Endothelial cell of umbilical vein (primary cell): ENCODE data around the gene PLA2G15. TPM values are rescaled to one million over a fixed set of nuclear protein-coding genes. Genes with fewer than 3 reads are reported as not detected.
A peak's percentile ranks its signal among the peaks of the same experiment; 100 is the strongest.

Experiments
- BruUV-seq: library from RNA; stranded (reverse); fragments of 400-500 nt; replicated peaks from 2 replicates; lab custom pipeline; 2021; lab: Mats Ljungman, UMichigan
- CTCF ChIA-PET: fragments of 300-600, 350-600 bp; sonication (Branson Sonifier 250); formaldehyde crosslinking; loops from one replicate; lab custom pipeline; 2021; ENCODE audit warnings: antibody characterized with exemption, inconsistent platforms; lab: Charles Lee
- POLR2A ChIA-PET: fragments of 300-600, 350-600 bp; sonication (Branson Sonifier 250); formaldehyde crosslinking; loops from one replicate; lab custom pipeline; 2021; ENCODE audit warnings: antibody characterized with exemption, inconsistent platforms; lab: Charles Lee
- DNase-seq: peaks from one replicate; pipeline ENCODE4 v3.0.0-alpha.2; 2011; ENCODE audit warnings: low read depth, low spot score
- FAIRE-seq: peaks from 2 replicates; lab custom pipeline; 2011; peaks lifted over from hg19 to GRCh38; lab: Jason Lieb, UNC
- H2AFZ ChIP-seq: 2 replicates; pipeline ENCODE4 v1.6.0; 2012; ENCODE audit warnings: low read depth, low read length, control low read depth, inconsistent platforms
- H3K27ac ChIP-seq: 2 replicates; pipeline ENCODE4 v1.5.1; 2011; ENCODE audit warnings: low read depth, mild to moderate bottlenecking, control low read depth, low read length, moderate library complexity; ENCODE audit not compliant: insufficient read depth
- H3K27me3 ChIP-seq, 2 experiments: 2 replicates each; pipeline versions ENCODE4 v1.6.0 to v1.6.1; 2011; ENCODE audit warnings: low read length in 2 of 2, mixed read lengths in 1 of 2; ENCODE audit not compliant: control insufficient read depth in 2 of 2, insufficient read depth in 2 of 2
- H3K36me3 ChIP-seq, 2 experiments: 2 replicates in 1 of 2; 3 replicates in 1 of 2; pipeline ENCODE4 v1.5.1; 2011; ENCODE audit warnings: low read length in 2 of 2, mild to moderate bottlenecking in 1 of 2, moderate library complexity in 1 of 2; ENCODE audit not compliant: control insufficient read depth in 2 of 2, insufficient read depth in 2 of 2; ENCODE audit errors: extremely low read depth in 1 of 2
- H3K4me1 ChIP-seq: 3 replicates; pipeline ENCODE4 v1.5.1; 2011; ENCODE audit warnings: mild to moderate bottlenecking, low read length; ENCODE audit not compliant: control insufficient read depth, insufficient read depth; ENCODE audit errors: extremely low read depth
- H3K4me2 ChIP-seq: 2 replicates; pipeline ENCODE4 v1.6.1; 2011; ENCODE audit warnings: low read length, control low read depth, mixed read lengths; ENCODE audit not compliant: insufficient read depth
- H3K4me3 ChIP-seq, 3 experiments: fragments of 200-600 bp in 1 of 3; sonication (generic), shearing (Covaris generic) in 1 of 3; replicated peaks in 1 of 3; 2 replicates each; pipeline ENCODE4 v1.5.1; 2011 to 2016; ENCODE audit warnings: control low read depth in 3 of 3, low read length in 3 of 3, mild to moderate bottlenecking in 2 of 3, inconsistent platforms in 1 of 3, low read depth in 1 of 3, moderate library complexity in 1 of 3; ENCODE audit not compliant: insufficient read depth in 1 of 3
- H3K79me2 ChIP-seq: 2 replicates; pipeline ENCODE4 v1.6.0; 2012; ENCODE audit warnings: low read length, inconsistent platforms; ENCODE audit not compliant: control insufficient read depth, insufficient read depth
- H3K9ac ChIP-seq: replicated peaks from 2 replicates; pipeline ENCODE3; 2011; ENCODE audit warnings: low read length, control low read depth; ENCODE audit not compliant: insufficient read depth; ENCODE audit errors: extremely low read depth
- H3K9me1 ChIP-seq: replicated peaks from 3 replicates; pipeline ENCODE4 v1.6.0; 2011; ENCODE audit warnings: mild to moderate bottlenecking, low read length; ENCODE audit not compliant: control insufficient read depth, insufficient read depth; ENCODE audit errors: extremely low read depth
- H3K9me3 ChIP-seq: replicated peaks from 2 replicates; pipeline ENCODE4 v1.5.1; 2012; ENCODE audit warnings: low read length, inconsistent platforms; ENCODE audit not compliant: control insufficient read depth, insufficient read depth
- H4K20me1 ChIP-seq: replicated peaks from 2 replicates; pipeline ENCODE3; 2011; ENCODE audit warnings: mild to moderate bottlenecking, low read length; ENCODE audit not compliant: control insufficient read depth, insufficient read depth; ENCODE audit errors: extremely low read depth
- EZH2 ChIP-seq: IDR thresholded peaks from 2 replicates; pipeline ENCODE4 v1.6.1; 2012; ENCODE audit warnings: borderline replicate concordance, low read depth, mild to moderate bottlenecking, moderate library complexity, low read length, inconsistent platforms; ENCODE audit not compliant: severe bottlenecking
- GATA2 ChIP-seq: IDR thresholded peaks from 2 replicates; pipeline ENCODE4 v1.7.0; 2011; ENCODE audit warnings: low read depth, mild to moderate bottlenecking, moderate library complexity, mixed read lengths, low read length; ENCODE audit not compliant: insufficient read length, insufficient read depth
- JUN ChIP-seq: IDR thresholded peaks from 2 replicates; pipeline ENCODE4 v1.6.1; 2011; ENCODE audit warnings: borderline replicate concordance, low read depth; ENCODE audit not compliant: insufficient read length, insufficient read depth
- MYC ChIP-seq: IDR thresholded peaks from one replicate; pipeline ENCODE4 v1.6.1; 2011; ENCODE audit warnings: mild to moderate bottlenecking, low read depth, low read length
- POLR2AphosphoS5 ChIP-seq: IDR thresholded peaks from 2 replicates; pipeline ENCODE4 v1.6.1; 2012; ENCODE audit warnings: low read depth, mild to moderate bottlenecking, control low read depth, low read length, moderate library complexity; ENCODE audit not compliant: insufficient read depth
- dilution Hi-C: fragments of 300-500 bp; cut with MboI; formaldehyde crosslinking; loops from one replicate; pipeline ENCODE4 v1.15.0; 2019; ENCODE audit warnings: low sequenced_read_pairs; ENCODE audit not compliant: extremely low pct_ligation_motif_present
- intact Hi-C: fragments of 100-400 bp; cut with micrococcal nuclease; formaldehyde crosslinking; loops from one replicate; pipeline ENCODE4 v1.10.0; 2022
- polyA plus RNA-seq, 4 experiments: library from polyadenylated mRNA; depleted of rRNA in 3 of 4; stranded (reverse) in 3 of 4; unstranded in 1 of 4; fragments of >200 nt; gene quantifications; 2 replicates each; pipeline versions ENCODE4 v1.2.1 to v1.2.3, GENCODE V29; 2011 to 2012; ENCODE audit warnings: missing spikeins in 1 of 4
- total RNA-seq: library from RNA; stranded (reverse); gene quantifications from 2 replicates; pipeline ENCODE4 v1.2.3, GENCODE V29; 2021
- TF ChIP-seq, protein P1 (sequence below), 2 donors: IDR thresholded peaks; 1 replicate in 1 of 2; 2 replicates in 1 of 2; pipeline ENCODE4 v1.5.1; 2011; ENCODE audit warnings: low read length in 2 of 2, mild to moderate bottlenecking in 2 of 2, moderate library complexity in 2 of 2, control low read depth in 1 of 2, inconsistent platforms in 1 of 2, low read depth in 1 of 2; ENCODE audit not compliant: insufficient read depth in 1 of 2; ENCODE audit errors: extremely low read depth in 1 of 2

Gene PLA2G15
- total and polyA plus RNA-seq, 2 donors (not counting 3 experiments of a cell fraction or from before 2014, with no cell fraction given) = 24.3 to 41.8 TPM

- CTCF ChIA-PET = interaction anchor here (0.9 to 4.0 kb wide), 7 partner anchors 10 to 44 kb away, joined by 3 to 25 read pairs (median 5); partner anchors contain the start of genes PRMT7, SLC7A6 and SLC7A6OS
- Histone ChIP-seq H2AFZ (no peak overlapping the region), H3K4me2 (peak overlapping the region; percentile 12), H3K4me3 (no peak overlapping the region), H3K27ac (no peak overlapping the region), H3K4me1 (peaks cover 55% of the 10 kb centered on the region), H3K9me1 (no peaks in the 10 kb centered on the region), H4K20me1 (no peaks in the 10 kb centered on the region), H3K36me3 (peaks cover 4% of the 10 kb centered on the region in 2 experiments), H3K9me3 (no peaks in the 10 kb centered on the region), H3K79me2 (peaks cover 48% of the 10 kb centered on the region), H3K27me3 (no peaks in the 10 kb centered on the region), H3K9ac (no peak overlapping the region)
- TF ChIP-seq POLR2AphosphoS5 = no peak
- TF ChIP-seq JUN = no peak
- TF ChIP-seq, protein P1, sequence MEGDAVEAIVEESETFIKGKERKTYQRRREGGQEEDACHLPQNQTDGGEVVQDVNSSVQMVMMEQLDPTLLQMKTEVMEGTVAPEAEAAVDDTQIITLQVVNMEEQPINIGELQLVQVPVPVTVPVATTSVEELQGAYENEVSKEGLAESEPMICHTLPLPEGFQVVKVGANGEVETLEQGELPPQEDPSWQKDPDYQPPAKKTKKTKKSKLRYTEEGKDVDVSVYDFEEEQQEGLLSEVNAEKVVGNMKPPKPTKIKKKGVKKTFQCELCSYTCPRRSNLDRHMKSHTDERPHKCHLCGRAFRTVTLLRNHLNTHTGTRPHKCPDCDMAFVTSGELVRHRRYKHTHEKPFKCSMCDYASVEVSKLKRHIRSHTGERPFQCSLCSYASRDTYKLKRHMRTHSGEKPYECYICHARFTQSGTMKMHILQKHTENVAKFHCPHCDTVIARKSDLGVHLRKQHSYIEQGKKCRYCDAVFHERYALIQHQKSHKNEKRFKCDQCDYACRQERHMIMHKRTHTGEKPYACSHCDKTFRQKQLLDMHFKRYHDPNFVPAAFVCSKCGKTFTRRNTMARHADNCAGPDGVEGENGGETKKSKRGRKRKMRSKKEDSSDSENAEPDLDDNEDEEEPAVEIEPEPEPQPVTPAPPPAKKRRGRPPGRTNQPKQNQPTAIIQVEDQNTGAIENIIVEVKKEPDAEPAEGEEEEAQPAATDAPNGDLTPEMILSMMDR (IDR thresholded peaks at IDR 0.05; ENCODE audit: extremely low read depth in 1 of 2, insufficient read depth in 1 of 2, low read depth in 1 of 2, low read length in 2 of 2) = no peak
- no peak for TF ChIP-seq GATA2
- TF ChIP-seq EZH2 = no peak
- no peak for TF ChIP-seq MYC
- dilution Hi-C loops (no loop called here), intact Hi-C loops (no loop called here)
- peak; percentile 31 for DNase-seq
- POLR2A ChIA-PET = no interaction called here
- peak; percentile 43 for FAIRE-seq
- no TSS peak for BruUV-seq
These were observed 39.7 kb downstream of the PLA2G15 start for GRCh38 chr16:68284847-68285246.
